GM18870 (cell line): ENCODE results near the gene PIP5KL1.

ENCODE experiments used
- ATAC-seq: cut with Tn5 transposase; IDR thresholded peaks from one replicate; pipeline ENCODE4 v1.9.1; 2021; ENCODE audit warnings: moderate library complexity; ENCODE audit not compliant: unreplicated experiment

Gene PIP5KL1

GRCh38 chr9:127916720-127917581 is 13.6 kb downstream of the PIP5KL1 start, which contains the start of gene ST6GALNAC4:
Gene ST6GALNAC4, minus strand, starts transcription at chr9:127917041. Its CDS starts 622 bp downstream, at chr9:127916419.
- ATAC-seq, result no peak

- no peak for ATAC-seq
These were observed 14.5 kb downstream of the PIP5KL1 start for GRCh38 chr9:127915801-127916719.

- ATAC-seq, result no peak
These were observed 15.2 kb downstream of the PIP5KL1 start for GRCh38 chr9:127915325-127915752.

- ATAC-seq, result no peak
These were observed 16.9 kb downstream of the PIP5KL1 start for GRCh38 chr9:127913682-127914081.

GRCh38 chr9:127912882-127913281 is 17.7 kb downstream of the PIP5KL1 start:
- ATAC-seq, result no peak

GRCh38 chr9:127912296-127912695 is 18.3 kb downstream of the PIP5KL1 start:
- ATAC-seq, result no peak

- no peak for ATAC-seq
These were observed 19.9 kb downstream of the PIP5KL1 start for GRCh38 chr9:127910613-127911205.

- ATAC-seq, result no peak
These were observed 20.7 kb downstream of the PIP5KL1 start for GRCh38 chr9:127909839-127910273.

- no peak for ATAC-seq
These were observed 22.0 kb downstream of the PIP5KL1 start for GRCh38 chr9:127908660-127908926.

GRCh38 chr9:127907867-127908659 is 22.5 kb downstream of the PIP5KL1 start:
- no peak for ATAC-seq

GRCh38 chr9:127905788-127906191 is 24.8 kb downstream of the PIP5KL1 start:
- ATAC-seq, result no peak

GRCh38 chr9:127905004-127905728 is 25.4 kb downstream of the PIP5KL1 start:
- ATAC-seq, result no peak

GRCh38 chr9:127904561-127905003 is 26.0 kb downstream of the PIP5KL1 start:
- no peak for ATAC-seq

- ATAC-seq, result no peak
These were observed 26.8 kb downstream of the PIP5KL1 start for GRCh38 chr9:127903557-127904475.

GRCh38 chr9:127899128-127899943 is 31.2 kb downstream of the PIP5KL1 start, which contains the start of gene ST6GALNAC6:
Gene ST6GALNAC6, minus strand, starts transcription at chr9:127899603. Its CDS starts 1,622 bp downstream, at chr9:127897981.
- ATAC-seq, result no peak

- ATAC-seq, result no peak
These were observed 32.0 kb downstream of the PIP5KL1 start for GRCh38 chr9:127898433-127899127.

- ATAC-seq, result no peak
These were observed 33.3 kb downstream of the PIP5KL1 start for GRCh38 chr9:127897193-127897692.
